Measurements from ENCODE around the gene FAM156B. TPM values are rescaled to one million over a fixed set of nuclear protein-coding genes. Genes with fewer than 3 reads are reported as not detected.
"Not testable (repeated sequence)": the region's sequence is repeated elsewhere in the genome, so short reads cannot be mapped to it uniquely, and the experiment has no call there.

The FAM156B gene
- 6.6 and 11.4 TPM in 2 replicates for total RNA-seq (2014; rRNA removed; shearing (Covaris generic))
- 11.4 and 11.5 TPM in 2 replicates for polyA plus RNA-seq (2015; cell fraction: cytosol; rRNA removed)
- 53.1 and 54.0 TPM in 2 replicates for polyA plus RNA-seq (2015; cell fraction: nucleus; rRNA removed)

- DNase-seq (ENCODE audit: low read depth) = not testable (repeated sequence)
Measured at GRCh38 chrX:52896855-52897709, at the start of gene FAM156B. TSS of gene FAM156B (plus strand) at chrX:52897330. CDS start at chrX:52907226, 9,896 bp downstream.

DNA sequence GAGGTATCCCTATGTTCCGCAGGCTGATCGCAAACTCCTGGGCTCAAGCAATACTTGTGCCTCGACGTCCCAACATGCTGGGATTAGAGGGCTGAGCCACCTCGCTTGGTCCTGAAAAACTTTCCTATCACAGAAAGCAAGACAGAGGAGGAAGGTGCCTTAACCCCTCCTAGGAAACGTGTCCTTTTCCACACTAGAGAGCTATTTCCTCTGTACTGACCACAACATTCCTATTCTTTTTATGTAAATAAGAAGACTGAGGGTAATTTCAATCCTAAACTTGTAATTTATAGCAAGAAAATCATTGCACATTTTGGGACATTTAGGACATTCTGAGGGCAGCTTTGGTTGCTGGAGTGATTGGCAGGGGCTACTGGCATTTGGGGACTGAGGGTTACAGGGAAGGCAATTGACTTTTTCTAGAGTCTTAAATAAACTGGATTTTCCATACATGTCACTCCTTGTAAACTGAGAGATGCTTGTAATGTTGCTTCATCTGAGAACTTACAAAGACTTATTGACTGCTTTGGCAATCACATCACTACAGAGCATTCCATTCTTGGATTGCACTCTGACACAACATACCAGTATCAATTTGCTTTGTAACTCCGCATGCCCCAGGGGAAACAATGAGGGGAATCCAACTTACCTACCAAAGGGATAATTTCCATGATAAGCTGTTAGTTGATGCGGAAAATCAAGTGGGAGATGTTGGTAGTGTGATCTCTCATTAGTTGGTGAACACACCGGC, 44.8 kb upstream of the FAM156B start:
- DNase-seq (ENCODE audit: low read depth) = peak; percentile 14

- peak; percentile 1 for DNase-seq (ENCODE audit: low read depth)
Measured at GRCh38 chrX:52856991-52857525, 40.1 kb upstream of the FAM156B start.

- no peak for DNase-seq (ENCODE audit: low read depth)
Measured at GRCh38 chrX:52865343-52865998, 31.7 kb upstream of the FAM156B start.

GRCh38 chrX:52867610-52868348, 29.4 kb upstream of the FAM156B start, which contains the start of gene XAGE3:
TSS of gene XAGE3 (minus strand) at chrX:52868083. CDS start at chrX:52867133, 950 bp downstream.
- no peak for DNase-seq (ENCODE audit: low read depth)

GRCh38 chrX:52870046-52870445, 27.1 kb upstream of the FAM156B start:
- no peak for DNase-seq (ENCODE audit: low read depth)

DNA sequence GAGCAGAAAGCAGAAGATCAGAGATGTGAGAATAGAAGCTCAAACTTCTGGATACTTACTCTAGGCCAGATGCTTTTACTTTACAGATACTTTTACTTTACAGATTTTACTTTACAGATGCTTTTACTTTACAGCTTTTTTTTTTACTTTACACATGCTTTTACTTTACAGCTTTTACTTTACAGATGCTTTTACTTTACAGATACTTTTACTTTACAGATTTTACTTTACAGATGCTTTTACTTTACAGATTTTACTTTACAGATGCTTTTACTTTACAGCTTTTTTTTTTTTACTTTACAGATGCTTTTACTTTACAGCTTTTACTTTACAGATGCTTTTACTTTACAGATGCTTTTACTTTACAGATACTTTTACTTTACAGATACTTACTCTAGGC, 23.3 kb upstream of the FAM156B start:
- DNase-seq (ENCODE audit: low read depth) = not testable (repeated sequence)

DNA sequence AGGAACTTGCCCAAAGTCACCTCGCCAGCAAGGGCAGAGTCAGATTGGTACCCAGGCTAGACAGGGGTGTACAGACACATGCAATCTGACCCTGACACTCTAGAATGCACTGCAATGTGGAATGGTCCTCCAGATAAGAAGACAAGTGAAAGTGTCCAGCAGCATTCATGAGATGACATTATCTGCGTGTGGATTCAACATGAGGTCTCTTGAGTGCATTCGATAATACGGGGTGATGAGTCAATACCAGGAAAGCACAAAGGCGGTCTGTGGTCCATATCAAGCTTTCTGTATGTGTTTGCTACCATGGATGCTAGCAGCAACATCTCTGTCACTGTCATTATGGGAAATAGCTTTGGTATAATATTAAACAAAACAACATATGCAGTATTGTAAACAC, 22.5 kb upstream of the FAM156B start:
- no peak for DNase-seq (ENCODE audit: low read depth)

GRCh38 chrX:52875436-52875835, 21.7 kb upstream of the FAM156B start:
- DNase-seq (ENCODE audit: low read depth) = not testable (repeated sequence)

- DNase-seq (ENCODE audit: low read depth) = not testable (repeated sequence)
Measured at GRCh38 chrX:52876386-52876785, 20.7 kb upstream of the FAM156B start.

- not testable (repeated sequence) for DNase-seq (ENCODE audit: low read depth)
Measured at GRCh38 chrX:52887459-52887858, 9.7 kb upstream of the FAM156B start.

DNA sequence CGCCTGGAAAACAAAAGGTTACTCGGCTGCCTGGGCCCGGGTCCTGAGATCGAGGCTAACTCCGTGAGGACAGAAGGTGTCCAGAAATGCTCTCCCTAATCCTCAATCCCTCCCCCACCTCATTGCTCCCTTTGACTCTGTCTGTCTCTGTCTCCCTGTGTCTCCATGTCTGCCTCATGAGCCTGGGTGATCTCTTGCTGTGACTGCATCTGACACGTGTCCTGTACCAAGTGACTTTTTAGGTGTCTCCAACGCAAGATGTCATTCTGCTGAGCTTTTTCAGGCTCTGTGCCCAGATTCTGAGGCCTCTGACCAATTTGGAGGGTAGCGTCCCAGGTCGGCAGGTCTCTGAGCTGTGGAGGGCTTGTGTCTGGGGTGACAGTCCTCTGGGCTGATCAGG, 9.0 kb upstream of the FAM156B start:
- not testable (repeated sequence) for DNase-seq (ENCODE audit: low read depth)

- not testable (repeated sequence) for DNase-seq (ENCODE audit: low read depth)
Measured at GRCh38 chrX:52896438-52896837, 692 bp upstream of the FAM156B start.

DNA sequence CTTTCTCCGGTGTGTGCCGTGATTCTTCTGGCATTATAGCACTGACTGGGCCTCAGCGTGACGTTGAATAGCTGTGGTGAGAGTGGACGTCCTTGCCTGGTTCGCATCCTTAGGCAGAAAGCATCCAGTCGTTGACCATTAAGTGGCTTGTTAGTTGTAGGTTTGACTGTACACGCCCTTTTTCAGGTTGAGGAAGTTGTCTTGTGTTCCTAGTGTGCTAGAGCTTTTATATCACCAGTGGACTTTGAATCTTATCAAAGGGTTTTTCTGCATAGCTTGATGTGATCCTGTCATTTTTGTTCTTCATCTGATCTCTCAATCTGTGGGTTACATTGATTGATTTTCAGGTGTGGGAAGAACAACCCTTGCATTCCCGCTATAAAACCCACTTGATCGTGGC, 8.4 kb downstream of the FAM156B start:
- not testable (repeated sequence) for DNase-seq (ENCODE audit: low read depth)

- DNase-seq (ENCODE audit: low read depth) = not testable (repeated sequence)
Measured at GRCh38 chrX:52906072-52906471, 8.9 kb downstream of the FAM156B start.

DNA sequence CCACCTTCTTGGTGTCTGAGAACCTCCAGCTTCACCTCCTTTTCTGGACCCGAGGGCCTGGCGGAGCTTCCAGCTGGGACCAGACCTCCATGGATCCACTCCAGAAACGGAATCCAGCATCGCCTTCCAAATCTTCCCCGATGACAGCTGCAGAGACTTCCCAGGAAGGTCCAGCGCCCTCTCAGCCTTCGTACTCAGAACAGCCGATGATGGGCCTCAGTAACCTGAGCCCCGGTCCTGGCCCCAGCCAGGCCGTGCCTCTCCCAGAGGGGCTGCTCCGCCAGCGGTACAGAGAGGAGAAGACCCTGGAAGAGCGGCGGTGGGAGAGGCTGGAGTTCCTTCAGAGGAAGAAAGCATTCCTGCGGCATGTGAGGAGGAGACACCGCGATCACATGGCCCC, 10.0 kb downstream of the FAM156B start:
- DNase-seq (ENCODE audit: low read depth) = not testable (repeated sequence)

DNA sequence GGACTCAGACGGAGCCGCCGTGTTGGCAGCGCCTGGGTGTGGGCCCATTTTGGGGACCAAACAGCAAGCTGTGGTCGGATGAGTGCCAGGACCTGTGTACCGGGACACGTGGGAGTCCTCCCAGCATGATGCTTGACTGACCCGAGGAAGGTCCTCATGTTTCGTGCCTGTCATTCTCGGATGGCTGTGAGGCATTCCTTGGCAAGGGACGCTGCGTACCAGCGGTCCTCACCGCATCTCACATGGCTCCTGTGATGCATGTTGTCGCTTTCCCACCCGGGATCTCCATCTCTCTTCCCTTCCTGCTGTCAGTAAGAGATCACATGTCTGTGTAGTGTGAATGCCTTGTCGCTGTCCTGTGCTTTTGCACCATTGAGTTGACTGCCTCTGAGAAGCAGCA, 10.8 kb downstream of the FAM156B start:
- DNase-seq (ENCODE audit: low read depth) = not testable (repeated sequence)

DNA sequence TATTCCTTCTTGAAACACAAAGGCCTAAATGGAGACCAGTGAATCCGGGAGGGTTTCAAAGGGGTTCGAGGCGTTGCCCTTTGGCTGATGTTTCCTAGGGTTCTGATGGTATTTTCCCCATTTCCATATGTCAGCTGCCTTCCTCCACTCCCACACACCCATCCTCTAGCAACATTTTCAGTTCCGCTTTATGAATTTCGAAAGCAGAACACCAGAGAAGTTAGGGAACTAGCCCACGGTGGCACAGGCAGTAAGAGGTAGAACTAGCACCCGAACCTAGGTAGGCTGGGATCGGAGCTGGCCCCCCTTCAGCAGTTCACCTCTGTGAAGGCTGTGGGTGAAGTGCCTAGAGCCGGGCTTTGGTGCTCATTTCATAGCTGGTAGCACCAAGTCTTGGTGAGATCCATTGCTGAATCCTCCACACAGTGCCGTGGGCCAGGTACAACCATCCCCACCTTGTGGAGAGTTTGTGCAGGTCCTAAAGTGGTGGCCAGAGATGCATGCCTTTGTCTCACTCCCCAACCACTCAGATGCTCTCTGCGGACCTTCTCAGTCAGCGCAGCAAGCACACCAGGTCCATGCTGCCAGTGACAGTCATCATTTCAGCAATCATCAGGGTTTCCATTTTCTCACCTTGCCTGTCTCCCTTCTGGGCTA, 12.3 kb downstream of the FAM156B start:
- not testable (repeated sequence) for DNase-seq (ENCODE audit: low read depth)

DNA sequence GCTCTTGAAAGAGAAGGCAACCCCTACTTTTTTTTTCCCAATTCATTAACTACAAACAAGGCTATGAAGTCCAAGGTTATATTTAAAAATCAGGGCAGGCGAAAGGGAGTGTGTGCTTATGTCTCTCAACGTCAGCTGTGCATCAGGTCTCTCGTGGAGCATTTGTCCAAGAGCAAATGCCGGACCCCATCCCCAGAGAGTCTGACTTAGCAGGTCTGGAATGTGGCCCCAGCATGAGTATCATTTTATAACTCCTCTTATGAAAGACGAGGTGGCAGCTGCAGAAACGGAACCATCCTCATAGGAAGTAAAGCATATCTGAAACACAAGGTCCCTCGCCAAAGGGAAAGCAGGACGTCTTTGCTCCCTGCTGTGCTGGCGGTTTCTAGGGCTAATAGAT, 16.6 kb downstream of the FAM156B start:
- not testable (repeated sequence) for DNase-seq (ENCODE audit: low read depth)

- not testable (repeated sequence) for DNase-seq (ENCODE audit: low read depth)
Measured at GRCh38 chrX:52914704-52915103, 17.6 kb downstream of the FAM156B start.

Data from HT1080 (cell line).